Fibroblast of the aortic adventitia (primary cell): ENCODE data around the gene BFSP2. TPM values are rescaled to one million over a fixed set of nuclear protein-coding genes. Genes with fewer than 3 reads are reported as not detected.
"Not testable (repeated sequence)": the region's sequence is repeated elsewhere in the genome, so short reads cannot be mapped to it uniquely, and the experiment has no call there.

Experiments used
- DNase-seq: peaks from one replicate; pipeline ENCODE4 v3.0.0-alpha.2; 2010; ENCODE audit warnings: low read depth
- H3K4me3 ChIP-seq: 2 replicates; pipeline ENCODE4 v1.5.1; 2011; ENCODE audit warnings: low read depth, mild to moderate bottlenecking, control low read depth, low read length, moderate library complexity
- total RNA-seq: library from RNA; depleted of rRNA; stranded (reverse); fragments of >200 nt; gene quantifications from 2 replicates; pipeline ENCODE4 v1.2.3, GENCODE V29; 2012; ENCODE audit warnings: low replicate concordance
- TF ChIP-seq, protein P1 (sequence below): IDR thresholded peaks from 2 replicates; pipeline ENCODE4 v1.5.1; 2011; ENCODE audit warnings: mild to moderate bottlenecking, low read length, control low read depth, inconsistent platforms; ENCODE audit not compliant: insufficient read depth

Gene BFSP2
- total RNA-seq, 1 donor: not detected

DNA sequence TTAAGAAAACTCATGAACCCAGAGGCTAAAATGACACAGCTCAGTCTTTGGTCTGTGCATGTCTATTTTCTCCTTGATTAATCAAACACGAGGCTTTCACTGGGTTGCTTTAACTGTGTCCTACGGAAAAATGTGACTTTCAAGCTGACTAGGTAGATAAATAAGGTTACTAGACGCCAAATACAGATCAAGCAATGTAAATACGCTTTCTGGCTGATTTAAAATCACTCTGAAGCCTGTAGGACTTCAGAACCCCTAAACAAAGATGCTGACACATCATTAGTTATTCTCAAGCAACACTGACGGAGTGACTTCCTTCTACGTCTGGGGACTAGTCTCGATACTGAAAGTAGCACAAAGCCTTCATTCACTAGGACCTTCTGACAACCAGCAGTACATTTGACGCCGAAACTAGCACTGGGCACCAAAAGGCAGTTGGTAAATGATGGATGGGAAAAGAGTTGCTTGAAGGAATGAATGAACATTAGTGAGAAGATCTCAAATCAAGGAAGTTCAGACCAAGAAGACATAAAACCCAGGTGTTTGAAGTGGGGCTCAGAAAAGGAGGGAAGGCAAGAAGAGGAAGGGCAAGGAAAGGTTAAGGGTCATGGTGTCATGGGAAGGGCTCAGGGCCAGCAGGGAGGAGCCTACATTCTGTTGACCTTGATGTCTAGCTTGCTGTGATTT is 106.5 kb downstream of the BFSP2 start:
- no peak overlapping the region for H3K4me3 ChIP-seq
- TF ChIP-seq, protein P1, sequence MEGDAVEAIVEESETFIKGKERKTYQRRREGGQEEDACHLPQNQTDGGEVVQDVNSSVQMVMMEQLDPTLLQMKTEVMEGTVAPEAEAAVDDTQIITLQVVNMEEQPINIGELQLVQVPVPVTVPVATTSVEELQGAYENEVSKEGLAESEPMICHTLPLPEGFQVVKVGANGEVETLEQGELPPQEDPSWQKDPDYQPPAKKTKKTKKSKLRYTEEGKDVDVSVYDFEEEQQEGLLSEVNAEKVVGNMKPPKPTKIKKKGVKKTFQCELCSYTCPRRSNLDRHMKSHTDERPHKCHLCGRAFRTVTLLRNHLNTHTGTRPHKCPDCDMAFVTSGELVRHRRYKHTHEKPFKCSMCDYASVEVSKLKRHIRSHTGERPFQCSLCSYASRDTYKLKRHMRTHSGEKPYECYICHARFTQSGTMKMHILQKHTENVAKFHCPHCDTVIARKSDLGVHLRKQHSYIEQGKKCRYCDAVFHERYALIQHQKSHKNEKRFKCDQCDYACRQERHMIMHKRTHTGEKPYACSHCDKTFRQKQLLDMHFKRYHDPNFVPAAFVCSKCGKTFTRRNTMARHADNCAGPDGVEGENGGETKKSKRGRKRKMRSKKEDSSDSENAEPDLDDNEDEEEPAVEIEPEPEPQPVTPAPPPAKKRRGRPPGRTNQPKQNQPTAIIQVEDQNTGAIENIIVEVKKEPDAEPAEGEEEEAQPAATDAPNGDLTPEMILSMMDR: no peak
- no peak for DNase-seq

DNA sequence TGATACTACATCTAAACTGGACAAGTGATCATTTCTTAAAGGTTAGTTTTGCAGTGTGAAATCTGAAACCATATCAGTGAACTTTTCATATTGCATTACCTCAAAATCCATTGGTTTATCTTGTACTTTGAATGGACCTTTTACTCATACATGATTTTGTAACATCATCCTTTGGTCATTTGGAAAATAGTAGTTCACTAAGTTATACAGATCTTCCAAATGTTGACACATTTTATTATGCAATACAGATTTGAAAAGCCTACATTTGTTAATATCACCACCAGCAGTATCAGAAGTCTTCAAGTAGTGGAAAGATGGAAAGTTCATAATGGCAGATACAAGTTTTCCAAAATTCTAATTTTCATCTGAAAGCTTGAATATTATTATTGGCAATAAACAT is 109.6 kb downstream of the BFSP2 start:
- TF ChIP-seq, protein P1: no peak
- DNase-seq: no peak
- H3K4me3 ChIP-seq: no peak overlapping the region

DNA sequence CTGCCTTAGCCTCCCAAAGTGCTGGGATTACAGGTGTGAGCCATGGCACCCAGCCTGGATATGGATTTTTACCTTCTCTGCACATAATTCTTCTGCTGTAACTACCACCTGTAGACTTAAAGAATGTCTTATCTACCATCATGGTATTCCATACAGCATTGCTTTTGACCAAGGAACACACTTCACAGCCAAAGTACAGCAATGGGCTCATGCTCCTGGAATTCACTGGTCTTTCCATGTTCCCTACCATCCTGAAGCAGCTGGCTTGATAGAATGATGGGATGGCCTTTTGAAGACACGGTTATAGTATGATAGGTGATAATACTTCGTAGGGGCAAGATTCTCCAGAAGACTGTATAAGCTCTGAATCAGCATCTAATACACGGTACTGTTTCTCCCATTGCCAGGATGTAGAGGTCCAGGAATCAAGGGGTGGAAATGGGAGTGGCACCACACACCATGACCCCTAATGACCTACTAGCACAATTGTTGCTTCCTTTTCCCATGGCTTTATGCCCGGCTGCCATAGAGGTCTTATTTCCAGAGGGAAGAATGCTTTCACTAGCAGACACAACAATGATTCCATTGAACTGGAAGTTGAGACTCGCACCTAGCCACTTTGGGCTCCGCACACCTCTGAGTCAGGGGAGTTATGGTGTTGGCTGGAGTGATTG is 112.7 kb downstream of the BFSP2 start:
- DNase-seq: no peak
- H3K4me3 ChIP-seq: no peak overlapping the region
- TF ChIP-seq, protein P1: no peak

DNA sequence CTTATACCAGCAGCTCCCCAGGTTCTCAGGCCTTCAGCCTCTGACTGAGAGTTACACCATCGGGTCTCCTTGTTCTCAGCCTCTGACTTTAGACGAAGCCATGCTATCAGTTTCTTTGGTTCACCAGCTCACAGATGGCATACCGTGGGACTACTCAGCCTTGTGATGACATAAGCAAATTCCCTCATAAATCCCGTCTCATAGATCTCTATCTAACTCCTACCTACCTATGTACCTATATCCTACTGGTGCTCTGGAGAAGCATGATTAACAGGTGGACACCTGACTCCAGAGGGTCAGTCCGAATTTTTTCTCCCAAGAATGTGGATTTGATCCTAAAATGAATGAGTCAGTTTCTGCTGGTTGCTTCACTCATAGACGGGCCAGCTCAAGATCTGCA is 114.6 kb downstream of the BFSP2 start:
- DNase-seq: no peak
- H3K4me3 ChIP-seq: no peak overlapping the region
- TF ChIP-seq, protein P1: no peak

DNA sequence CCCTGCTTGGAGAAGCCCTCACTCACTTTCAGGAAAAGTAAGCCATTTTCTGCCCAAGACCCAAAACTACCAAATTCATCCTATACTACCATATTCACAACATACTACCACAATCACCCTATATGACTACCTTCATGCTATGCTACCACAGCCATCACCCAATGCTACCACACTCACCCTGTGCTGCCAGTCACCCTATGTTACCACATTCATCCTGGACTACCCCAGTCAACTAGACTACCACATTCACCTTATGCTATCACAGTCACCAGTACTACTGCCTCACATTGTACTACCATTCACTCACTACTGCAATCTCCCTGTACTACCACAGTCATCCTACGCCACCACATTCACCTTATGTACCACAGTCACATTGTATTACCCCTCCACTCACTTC is 115.3 kb downstream of the BFSP2 start:
- TF ChIP-seq, protein P1: no peak
- no peak overlapping the region for H3K4me3 ChIP-seq
- no peak for DNase-seq

- DNase-seq: no peak
- TF ChIP-seq, protein P1: no peak
- H3K4me3 ChIP-seq: no peak overlapping the region
These were observed 120.4 kb downstream of the BFSP2 start for GRCh38 chr3:133520286-133520685.

DNA sequence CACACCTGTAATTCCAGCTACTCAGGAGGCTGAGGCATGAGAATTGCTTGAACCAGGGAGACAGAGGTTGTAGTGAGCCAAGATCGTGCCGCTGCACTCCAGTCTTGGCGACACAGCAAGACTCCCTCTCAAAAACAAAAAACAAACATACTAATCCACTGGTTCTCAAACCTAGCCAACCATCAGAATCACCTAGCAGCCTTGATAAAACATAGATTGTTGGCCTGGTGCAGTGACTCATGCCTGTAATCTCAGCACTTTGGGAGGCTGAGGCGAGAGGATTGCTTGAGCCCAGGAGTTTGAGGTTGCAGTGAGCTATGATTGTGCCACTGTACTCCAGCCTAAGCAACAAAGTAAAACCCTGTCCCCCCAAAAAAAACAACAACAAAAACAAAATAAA is 121.1 kb downstream of the BFSP2 start:
- H3K4me3 ChIP-seq, DNase-seq: not testable (repeated sequence)
